ENCODE data around the gene MS4A4E.

GRCh38 chr11:60214386-60214785 is 28.6 kb downstream of the MS4A4E start:
- TF ChIP-seq POLR2AphosphoS5 (IDR thresholded peaks at IDR 0.05; ENCODE audit: low read depth, low read length) = no peak
- TF ChIP-seq REST (IDR thresholded peaks at IDR 0.05; ENCODE audit: insufficient read depth in 1 of 2, low read depth in 2 of 2, low read length in 2 of 2) = no peak
- no peak for TF ChIP-seq SIN3A (IDR thresholded peaks at IDR 0.05; ENCODE audit: borderline replicate concordance, insufficient read depth, low read length)
- TF ChIP-seq FOXP2 (optimal IDR thresholded peaks at IDR 0.05; ENCODE audit: borderline replicate concordance, extremely low read depth, extremely low read length, insufficient read depth) = no peak
